Progenitor cell of endocrine pancreas (in vitro differentiated cells): ENCODE data around the gene RNF220. TPM values are rescaled to one million over a fixed set of nuclear protein-coding genes. Genes with fewer than 3 reads are reported as not detected.

ENCODE experiments used
- DNase-seq: peaks from one replicate; pipeline ENCODE4 v3.0.0; 2021; ENCODE audit warnings: low spot score; ENCODE audit not compliant: unreplicated experiment
- H3K27ac Mint-ChIP-seq: 2 replicates; pipeline ENCODE4 v1.8.0; 2021; ENCODE audit warnings: mild to moderate bottlenecking, moderate library complexity, mixed read lengths
- H3K27me3 Mint-ChIP-seq: 2 replicates; pipeline ENCODE4 v1.8.0; 2021; ENCODE audit warnings: mixed read lengths
- H3K36me3 Mint-ChIP-seq: 2 replicates; pipeline ENCODE4 v1.8.0; 2022; ENCODE audit warnings: mixed read lengths; ENCODE audit not compliant: insufficient read depth
- H3K4me1 Mint-ChIP-seq: 2 replicates; pipeline ENCODE4 v1.8.0; 2021; ENCODE audit warnings: low read depth, mixed read lengths
- H3K4me3 Mint-ChIP-seq: 2 replicates; pipeline ENCODE4 v1.8.0; 2021; ENCODE audit warnings: low read depth, mild to moderate bottlenecking, moderate library complexity, mixed read lengths
- H3K9me3 Mint-ChIP-seq: 2 replicates; pipeline ENCODE4 v1.8.0; 2021; ENCODE audit warnings: low read depth, mixed read lengths
- CTCF ChIP-seq: fragments of 200-600 bp; sonication (generic); IDR thresholded peaks from one replicate; pipeline ENCODE4 v1.5.0; 2021; ENCODE audit warnings: antibody characterized with exemption, mild to moderate bottlenecking; ENCODE audit not compliant: unreplicated experiment
- total RNA-seq: library from RNA; stranded (reverse); gene quantifications from 2 replicates; pipeline ENCODE4 v1.2.1, GENCODE V29; 2021

RNF220 gene
- total RNA-seq, 1 donor from 2014 or later: 85.9 TPM

- Mint-ChIP-seq H3K36me3 (no peaks in the 10 kb centered on the region), H3K27me3 (peaks cover 91% of the 10 kb centered on the region), H3K27ac (no peak overlapping the region), H3K4me3 (no peak overlapping the region), H3K9me3 (no peaks in the 10 kb centered on the region), H3K4me1 (peaks cover 1% of the 10 kb centered on the region)
- TF ChIP-seq CTCF: no peak
- DNase-seq: no peak
Observed at GRCh38 chr1:44424747-44425146, 19.7 kb downstream of the RNF220 start.

- Mint-ChIP-seq H3K4me1 (peaks cover 1% of the 10 kb centered on the region), H3K9me3 (no peaks in the 10 kb centered on the region), H3K27me3 (peaks cover 84% of the 10 kb centered on the region), H3K27ac (no peak overlapping the region), H3K36me3 (no peaks in the 10 kb centered on the region), H3K4me3 (no peak overlapping the region)
- DNase-seq: no peak
- no peak for TF ChIP-seq CTCF
Observed at GRCh38 chr1:44425341-44426082, 20.5 kb downstream of the RNF220 start.

- Mint-ChIP-seq H3K27ac (no peak overlapping the region), H3K9me3 (no peaks in the 10 kb centered on the region), H3K27me3 (peaks cover 35% of the 10 kb centered on the region), H3K4me3 (no peak overlapping the region), H3K4me1 (peaks cover 10% of the 10 kb centered on the region), H3K36me3 (no peaks in the 10 kb centered on the region)
- no peak for TF ChIP-seq CTCF
- DNase-seq: no peak
Observed at GRCh38 chr1:44431861-44432260, 26.8 kb downstream of the RNF220 start.

GRCh38 chr1:44433209-44433608 is 28.2 kb downstream of the RNF220 start:
- H3K4me1 Mint-ChIP-seq: peaks cover 19% of the 10 kb centered on the region
- no peak for DNase-seq
- H3K4me3 Mint-ChIP-seq: no peak overlapping the region
- no peaks in the 10 kb centered on the region for H3K9me3 Mint-ChIP-seq
- no peak for TF ChIP-seq CTCF
- no peak overlapping the region for H3K27ac Mint-ChIP-seq
- no peaks in the 10 kb centered on the region for H3K36me3 Mint-ChIP-seq
- peaks cover 21% of the 10 kb centered on the region for H3K27me3 Mint-ChIP-seq

GRCh38 chr1:44436401-44437106 is 31.5 kb downstream of the RNF220 start:
- H3K27ac Mint-ChIP-seq: peak overlapping the region; percentile 80
- DNase-seq: no peak
- no peaks in the 10 kb centered on the region for H3K36me3 Mint-ChIP-seq
- no peaks in the 10 kb centered on the region for H3K9me3 Mint-ChIP-seq
- TF ChIP-seq CTCF: no peak
- H3K4me1 Mint-ChIP-seq: peaks cover 19% of the 10 kb centered on the region
- no peak overlapping the region for H3K4me3 Mint-ChIP-seq
- peaks cover 17% of the 10 kb centered on the region for H3K27me3 Mint-ChIP-seq
